H9 (cell line): ENCODE results near the gene FRAT2. TPM values are rescaled to one million over a fixed set of nuclear protein-coding genes. Genes with fewer than 3 reads are reported as not detected.

Experiments used
- DNase-seq: peaks from one replicate; pipeline ENCODE4 v3.0.0-alpha.2; 2017
- H2AFZ ChIP-seq: one replicate; pipeline ENCODE4 v1.6.1; 2013; ENCODE audit warnings: mild to moderate bottlenecking, low read length, control low read depth, moderate library complexity
- H2AK5ac ChIP-seq: 2 replicates; pipeline ENCODE4 v1.6.1; 2013; ENCODE audit warnings: low read length, control low read depth, mixed read lengths; ENCODE audit not compliant: insufficient read length
- H2BK120ac ChIP-seq: one replicate; pipeline ENCODE4 v1.6.1; 2013; ENCODE audit warnings: low read depth, mild to moderate bottlenecking, low read length, control low read depth, inconsistent platforms; ENCODE audit not compliant: poor library complexity, severe bottlenecking
- H2BK12ac ChIP-seq: 2 replicates; pipeline ENCODE4 v1.6.1; 2013; ENCODE audit warnings: low read length, control low read depth, mixed read lengths, low read depth; ENCODE audit not compliant: insufficient read length
- H2BK15ac ChIP-seq: 2 replicates; pipeline ENCODE4 v1.6.1; 2013; ENCODE audit warnings: low read depth, low read length, control low read depth
- H2BK20ac ChIP-seq: one replicate; pipeline ENCODE4 v1.6.1; 2013; ENCODE audit warnings: low read depth, mild to moderate bottlenecking, low read length, control low read depth, inconsistent platforms; ENCODE audit not compliant: poor library complexity, severe bottlenecking
- H2BK5ac ChIP-seq: 2 replicates; pipeline ENCODE4 v1.6.1; 2013; ENCODE audit warnings: low read length, control low read depth, mixed read lengths; ENCODE audit not compliant: insufficient read length
- H3K14ac ChIP-seq: 2 replicates; pipeline ENCODE4 v1.6.1; 2013; ENCODE audit warnings: low read length, control low read depth; ENCODE audit not compliant: insufficient read depth
- H3K18ac ChIP-seq: 2 replicates; pipeline ENCODE4 v1.6.1; 2013; ENCODE audit warnings: low read depth, mild to moderate bottlenecking, mixed read lengths, low read length, control low read depth; ENCODE audit not compliant: insufficient read length
- H3K23ac ChIP-seq: 2 replicates; pipeline ENCODE4 v1.6.1; 2013; ENCODE audit warnings: low read length, control low read depth, mixed read lengths, low read depth; ENCODE audit not compliant: insufficient read length
- H3K23me2 ChIP-seq: 2 replicates; pipeline ENCODE4 v1.6.1; 2013; ENCODE audit warnings: low read depth, mild to moderate bottlenecking, mixed read lengths, low read length, control low read depth; ENCODE audit not compliant: insufficient read length, poor library complexity, severe bottlenecking
- H3K27ac ChIP-seq: 2 replicates; pipeline ENCODE4 v1.5.1; 2013; ENCODE audit warnings: low read length, control low read depth, mixed read lengths, low read depth; ENCODE audit not compliant: insufficient read length
- H3K27me3 ChIP-seq: 2 replicates; pipeline ENCODE4 v1.6.1; 2013; ENCODE audit warnings: low read length, control low read depth, inconsistent platforms; ENCODE audit not compliant: insufficient read depth
- H3K4ac ChIP-seq: 2 replicates; pipeline ENCODE4 v1.6.1; 2013; ENCODE audit warnings: low read depth, mild to moderate bottlenecking, control low read depth, inconsistent platforms, low read length, moderate library complexity
- H3K4me1 ChIP-seq: 2 replicates; pipeline ENCODE4 v1.6.1; 2013; ENCODE audit warnings: low read length, control low read depth, inconsistent platforms; ENCODE audit not compliant: insufficient read depth
- H3K4me2 ChIP-seq: 2 replicates; pipeline ENCODE4 v1.6.1; 2013; ENCODE audit warnings: low read length, control low read depth, mixed read lengths; ENCODE audit not compliant: insufficient read length, insufficient read depth
- H3K56ac ChIP-seq: 2 replicates; pipeline ENCODE4 v1.6.1; 2013; ENCODE audit warnings: low read depth, mild to moderate bottlenecking, mixed read lengths, low read length, control low read depth; ENCODE audit not compliant: insufficient read length
- H3K79me1 ChIP-seq: 2 replicates; pipeline ENCODE4 v1.6.1; 2013; ENCODE audit warnings: low read depth, mild to moderate bottlenecking, moderate library complexity, low read length, control low read depth, inconsistent platforms; ENCODE audit not compliant: insufficient read depth, poor library complexity, severe bottlenecking
- H3K79me2 ChIP-seq: 2 replicates; pipeline ENCODE4 v1.6.1; 2013; ENCODE audit warnings: low read length, control low read depth, inconsistent platforms; ENCODE audit not compliant: insufficient read depth
- H3K9ac ChIP-seq: 2 replicates; pipeline ENCODE4 v1.6.1; 2013; ENCODE audit warnings: low read length, control low read depth, mixed read lengths; ENCODE audit not compliant: insufficient read length; ENCODE audit errors: extremely low read depth
- H3K9me3 ChIP-seq: one replicate; pipeline ENCODE4 v1.6.1; 2013; ENCODE audit warnings: low read depth, low read length, inconsistent platforms; ENCODE audit not compliant: control insufficient read depth
- H3T11ph ChIP-seq: one replicate; pipeline ENCODE4 v1.6.1; 2013; ENCODE audit warnings: mild to moderate bottlenecking, low read length, control low read depth, inconsistent platforms
- H4K20me1 ChIP-seq: one replicate; pipeline ENCODE4 v1.6.1; 2013; ENCODE audit not compliant: control insufficient read depth, insufficient read length, insufficient read depth
- H4K5ac ChIP-seq: 2 replicates; pipeline ENCODE4 v1.6.1; 2013; ENCODE audit warnings: low read depth, mild to moderate bottlenecking, mixed read lengths, low read length, control low read depth; ENCODE audit not compliant: insufficient read length
- H4K8ac ChIP-seq: replicated peaks from 2 replicates; pipeline ENCODE4 v1.6.1; 2013; ENCODE audit warnings: low read length, control low read depth, mixed read lengths, low read depth; ENCODE audit not compliant: insufficient read length
- H4K91ac ChIP-seq: 2 replicates; pipeline ENCODE4 v1.6.1; 2013; ENCODE audit warnings: low read depth, mild to moderate bottlenecking, moderate library complexity, mixed read lengths, low read length, control low read depth; ENCODE audit not compliant: insufficient read length
- H3K27ac Mint-ChIP-seq, 3 experiments: 2 replicates in 2 of 3; 3 replicates in 1 of 3; pipeline ENCODE4 v1.8.0; 2020 to 2021; ENCODE audit warnings: mixed read lengths in 3 of 3, mild to moderate bottlenecking in 1 of 3, moderate library complexity in 1 of 3
- H3K27me3 Mint-ChIP-seq: 2 replicates; pipeline ENCODE4 v1.8.0; 2021; ENCODE audit warnings: low read depth, mild to moderate bottlenecking, moderate library complexity, mixed read lengths
- H3K36me3 Mint-ChIP-seq, 3 experiments: 2 replicates in 2 of 3; 3 replicates in 1 of 3; pipeline ENCODE4 v1.8.0; 2020 to 2021; ENCODE audit warnings: low read depth in 3 of 3, mixed read lengths in 3 of 3; ENCODE audit not compliant: insufficient read depth in 1 of 3
- H3K4me1 Mint-ChIP-seq, 2 experiments: 2 replicates each; pipeline ENCODE4 v1.8.0; 2020; ENCODE audit warnings: mixed read lengths in 2 of 2
- H3K4me3 Mint-ChIP-seq, 2 experiments: 2 replicates in 1 of 2; 3 replicates in 1 of 2; pipeline ENCODE4 v1.8.0; 2020 to 2021; ENCODE audit warnings: mild to moderate bottlenecking in 2 of 2, mixed read lengths in 2 of 2, moderate library complexity in 1 of 2
- H3K9me3 Mint-ChIP-seq, 2 experiments: 2 replicates in 1 of 2; 3 replicates in 1 of 2; pipeline ENCODE4 v1.8.0; 2020; ENCODE audit warnings: mild to moderate bottlenecking in 2 of 2, mixed read lengths in 2 of 2, moderate library complexity in 1 of 2
- WGBS: extraction: QIAGEN DNeasy Blood & Tissue Kit; methylation state at CpG from one replicate; pipeline ENCODE4 v1.1.7; 2013; ENCODE audit warnings: missing lambda C conversion rate, low lambda C conversion rate, mixed read lengths; ENCODE audit not compliant: insufficient read length; ENCODE audit errors: extremely low coverage; 5-methylcytosine and 5-hydroxymethylcytosine counted together
- total RNA-seq: library from RNA; stranded (reverse); gene quantifications from 2 replicates; pipeline ENCODE4 v1.2.1, GENCODE V29; 2021
- TF ChIP-seq, protein P1 (sequence below): fragments of 200-600 bp; sonication (generic); conservative IDR thresholded peaks from 3 replicates; pipeline ENCODE4 v1.8.0; 2021; ENCODE audit warnings: antibody characterized with exemption, mild to moderate bottlenecking

Gene FRAT2
- total RNA-seq, 1 experiment from 2014 or later: 129 TPM

DNA sequence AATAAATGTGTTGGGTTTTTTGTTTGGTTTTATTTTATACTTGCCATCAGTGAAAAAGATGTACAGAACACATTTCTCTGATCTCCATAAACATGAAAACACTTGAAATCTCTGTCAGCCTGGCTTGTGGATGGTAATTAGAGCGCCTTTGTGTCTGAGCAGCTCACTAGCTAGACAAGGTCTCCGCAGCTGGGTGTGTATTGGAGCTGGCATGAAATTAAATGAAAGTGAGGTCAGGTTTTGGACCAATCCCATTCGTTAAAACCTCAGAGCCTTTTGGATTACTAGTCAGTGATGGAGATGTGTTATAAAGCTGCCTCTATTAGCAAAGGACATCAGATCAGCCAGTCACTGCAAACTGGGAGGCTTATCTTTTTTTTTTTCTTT is 12.7 kb downstream of the FRAT2 start:
- Histone ChIP-seq H3K79me2 (no peaks in the 10 kb centered on the region), H3K4me1 (peaks cover 3% of the 10 kb centered on the region; the same call in 1 of the 2 replicates), H3K79me1 (no peaks in the 10 kb centered on the region), H4K20me1 (no peaks in the 10 kb centered on the region), H3K23me2 (peaks cover 23% of the 10 kb centered on the region), H2BK5ac (no peak overlapping the region), H3K4me2 (peak overlapping the region; percentile 72), H2AFZ (no peak overlapping the region), H3K9ac (no peak overlapping the region), H2AK5ac (no peak overlapping the region), H2BK120ac (no peak overlapping the region), H3K23ac (no peak overlapping the region), H3T11ph (no peak overlapping the region), H3K9me3 (no peaks in the 10 kb centered on the region), H3K14ac (no peak overlapping the region), H3K27ac (no peak overlapping the region), H3K4ac (no peak overlapping the region), H4K5ac (no peak overlapping the region), H3K18ac (no peak overlapping the region), H4K8ac (no peak overlapping the region), H4K91ac (no peak overlapping the region), H3K27me3 (peaks cover 9% of the 10 kb centered on the region; the same call in 1 of the 2 replicates), H2BK20ac (no peak overlapping the region), H2BK12ac (no peak overlapping the region), H2BK15ac (no peak overlapping the region), H3K56ac (no peak overlapping the region)
- H3K4me1 Mint-ChIP-seq: peaks cover 41 to 44% of the 10 kb centered on the region in 2 experiments
- 0 out of 7 replicates have a peak, but pooled peaks cover 0 to 5% (median 0%) of the 10 kb centered on the region in 3 experiments for H3K36me3 Mint-ChIP-seq
- peak overlapping the region; percentile 72 to 85; a peak in 4 of 5 replicates for H3K4me3 Mint-ChIP-seq
- peak; percentile 41 for DNase-seq
- H3K27ac Mint-ChIP-seq: peak overlapping the region in 1 of 3 experiments; percentile 7; a peak in 2 of 7 replicates
- no peaks in the 10 kb centered on the region; a peak in 1 of 5 replicates for H3K9me3 Mint-ChIP-seq
- no CpG with 5 or more reads among the region's 3 CpGs for WGBS
- peaks cover 33% of the 10 kb centered on the region for H3K27me3 Mint-ChIP-seq
- TF ChIP-seq, protein P1, sequence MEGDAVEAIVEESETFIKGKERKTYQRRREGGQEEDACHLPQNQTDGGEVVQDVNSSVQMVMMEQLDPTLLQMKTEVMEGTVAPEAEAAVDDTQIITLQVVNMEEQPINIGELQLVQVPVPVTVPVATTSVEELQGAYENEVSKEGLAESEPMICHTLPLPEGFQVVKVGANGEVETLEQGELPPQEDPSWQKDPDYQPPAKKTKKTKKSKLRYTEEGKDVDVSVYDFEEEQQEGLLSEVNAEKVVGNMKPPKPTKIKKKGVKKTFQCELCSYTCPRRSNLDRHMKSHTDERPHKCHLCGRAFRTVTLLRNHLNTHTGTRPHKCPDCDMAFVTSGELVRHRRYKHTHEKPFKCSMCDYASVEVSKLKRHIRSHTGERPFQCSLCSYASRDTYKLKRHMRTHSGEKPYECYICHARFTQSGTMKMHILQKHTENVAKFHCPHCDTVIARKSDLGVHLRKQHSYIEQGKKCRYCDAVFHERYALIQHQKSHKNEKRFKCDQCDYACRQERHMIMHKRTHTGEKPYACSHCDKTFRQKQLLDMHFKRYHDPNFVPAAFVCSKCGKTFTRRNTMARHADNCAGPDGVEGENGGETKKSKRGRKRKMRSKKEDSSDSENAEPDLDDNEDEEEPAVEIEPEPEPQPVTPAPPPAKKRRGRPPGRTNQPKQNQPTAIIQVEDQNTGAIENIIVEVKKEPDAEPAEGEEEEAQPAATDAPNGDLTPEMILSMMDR: no peak
